Measurements from ENCODE around the gene ZNF337. TPM values are rescaled to one million over a fixed set of nuclear protein-coding genes. Genes with fewer than 3 reads are reported as not detected.
"Not testable (repeated sequence)": the region's sequence is repeated elsewhere in the genome, so short reads cannot be mapped to it uniquely, and the experiment has no call there.

ZNF337 gene
- total RNA-seq, 1 donor from 2014 or later = 14.2 TPM

DNA sequence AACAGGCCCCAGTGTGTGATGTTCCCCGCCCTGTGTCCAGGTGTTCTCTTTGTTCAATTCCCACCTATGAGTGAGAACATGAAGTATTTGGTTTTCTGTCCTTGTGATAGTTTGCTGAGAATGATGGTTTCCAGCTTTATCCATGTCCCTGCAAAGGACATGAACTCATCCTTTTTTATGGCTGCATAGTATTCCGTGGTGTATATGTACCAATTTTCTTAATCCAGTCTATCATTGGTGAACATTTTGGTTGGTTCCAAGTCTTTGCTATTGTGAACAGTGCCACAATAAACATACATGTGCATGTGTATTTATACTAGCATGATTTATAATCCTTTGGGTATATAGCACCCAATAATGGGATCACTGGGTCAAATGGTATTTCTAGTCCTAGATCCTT, 66.0 kb downstream of the ZNF337 start:
- DNase-seq (ENCODE audit: low read depth, low spot score) = not testable (repeated sequence)

DNA sequence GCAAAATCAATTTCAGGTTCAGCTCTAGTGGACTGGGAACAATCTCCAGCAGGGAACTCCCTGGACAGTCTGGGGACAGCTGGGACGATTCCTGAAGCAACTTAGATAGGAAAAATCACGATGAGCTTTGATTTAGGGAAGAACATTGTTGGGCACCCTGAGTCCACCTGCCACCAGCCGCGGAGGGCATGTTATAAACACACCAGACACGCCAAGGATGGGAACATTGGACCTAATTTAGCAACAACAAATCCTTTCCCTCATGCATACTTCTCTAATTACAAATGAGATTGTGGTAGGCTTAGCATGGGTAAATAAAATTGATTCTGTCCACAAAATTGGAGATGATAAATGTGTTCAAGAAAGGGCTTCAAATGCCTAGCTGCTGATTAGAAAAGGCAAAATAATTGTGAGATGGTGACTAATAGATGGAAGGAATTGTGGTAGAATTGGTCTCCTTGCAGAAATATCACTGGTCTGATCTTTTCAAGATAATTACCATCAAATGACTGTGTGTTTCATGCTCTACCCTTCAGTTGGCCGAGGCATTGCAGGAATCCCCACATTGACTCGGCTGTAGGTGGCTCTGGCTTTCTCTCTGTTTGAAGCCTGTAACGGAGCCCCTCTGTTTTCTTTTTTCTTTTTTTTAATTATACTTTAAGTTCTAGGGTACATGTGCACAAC, 66.7 kb downstream of the ZNF337 start:
- DNase-seq (ENCODE audit: low read depth, low spot score) = no peak

DNA sequence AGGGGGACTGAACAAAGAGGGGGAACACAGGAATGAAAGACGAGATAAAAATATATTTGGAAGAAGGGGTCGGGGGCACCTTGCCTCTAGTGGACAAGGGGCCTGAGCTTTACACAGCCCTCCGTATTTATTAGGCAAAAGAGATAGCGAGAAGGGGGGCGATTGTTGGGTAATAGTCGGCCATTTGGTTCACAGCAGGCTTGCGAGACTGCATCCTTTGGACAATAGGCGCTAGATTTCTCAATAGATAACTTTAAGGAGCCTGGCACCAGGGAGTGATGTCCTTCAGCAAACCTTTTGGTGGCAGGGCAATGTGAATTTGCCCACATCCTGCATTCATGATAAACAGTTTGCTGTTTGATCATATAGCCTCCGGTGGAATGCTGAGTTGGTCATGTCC, 69.9 kb downstream of the ZNF337 start:
- no peak for DNase-seq (ENCODE audit: low read depth, low spot score)

DNA sequence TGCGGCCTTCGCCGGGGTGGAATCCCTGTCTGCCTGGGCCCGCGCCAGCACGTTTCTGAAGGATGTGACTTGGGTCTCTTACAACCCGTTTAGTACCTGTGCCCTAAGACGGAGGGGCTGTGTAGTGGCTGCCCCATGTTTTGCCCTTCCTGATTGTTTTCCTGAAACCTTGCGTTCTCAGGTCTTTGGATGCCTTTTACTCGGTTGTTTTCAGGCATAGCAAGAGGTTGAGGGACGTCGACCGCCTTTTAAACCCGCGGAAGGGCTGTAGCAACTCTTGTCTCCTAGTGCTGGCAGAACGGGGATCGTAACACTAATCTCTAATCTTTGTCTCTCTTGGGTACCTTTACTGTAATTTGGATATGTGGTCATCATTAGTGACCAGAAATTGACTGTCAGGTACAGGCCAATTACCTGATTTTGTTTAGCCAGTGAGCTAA, 72.1 kb downstream of the ZNF337 start:
- no peak for DNase-seq (ENCODE audit: low read depth, low spot score)

Other genes starting within 250 kb of the ZNF337 start
- 6.9 and 10.1 TPM in 2 replicates for gene NINL, start 111.3 kb downstream of the ZNF337 start, total RNA-seq
- 10.0 and 10.2 TPM in 2 replicates for gene NANP, start 72.8 kb downstream of the ZNF337 start, total RNA-seq